Ovary (tissue), 9 donors: ENCODE data around the gene SHLD1. TPM values are rescaled to one million over a fixed set of nuclear protein-coding genes. Genes with fewer than 3 reads are reported as not detected.

Source experiments
- DNase-seq, 5 donors: peaks; one replicate each; pipeline ENCODE4 v3.0.0-alpha.2; 2019 to 2020
- H3K27ac ChIP-seq, 2 donors: fragments of 200-600 bp; one replicate each; pipeline versions ENCODE4 v1.5.1 to v1.8.0; 2019 to 2022
- H3K27me3 ChIP-seq: fragments of 200-600 bp; one replicate; pipeline ENCODE4 v1.8.0; 2022
- H3K36me3 ChIP-seq: fragments of 200-600 bp; sonication (generic); one replicate; pipeline ENCODE4 v1.5.1; 2019
- H3K4me1 ChIP-seq: one replicate; pipeline ENCODE4 v1.8.1; 2013; ENCODE audit warnings: mild to moderate bottlenecking, moderate library complexity; ENCODE audit not compliant: insufficient read depth
- H3K4me3 ChIP-seq: fragments of 200-600 bp; sonication (generic); one replicate; pipeline ENCODE4 v1.5.1; 2017
- H3K9me3 ChIP-seq, 2 donors: fragments of 200-600 bp in 1 of 2; sonication (generic) in 1 of 2; one replicate each; pipeline versions ENCODE4 v1.5.1 to v1.8.1; 2013 to 2019; ENCODE audit warnings: mild to moderate bottlenecking in 1 of 2, moderate library complexity in 1 of 2
- CTCF ChIP-seq, 3 donors: fragments of 450-650 bp in 2 of 3; fragments of 200-600 bp in 1 of 3; IDR thresholded peaks; one replicate each; pipeline versions ENCODE4 v1.5.1 to v1.8.0; 2016 to 2022; ENCODE audit warnings: antibody characterized with exemption in 3 of 3, mild to moderate bottlenecking in 1 of 3
- EP300 ChIP-seq: sonication (generic); formaldehyde crosslinking; IDR thresholded peaks from one replicate; pipeline ENCODE4 v1.6.1; 2017; ENCODE audit warnings: antibody characterized with exemption
- POLR2A ChIP-seq: fragments of 450-650 bp; IDR thresholded peaks from one replicate; pipeline ENCODE4 v1.6.1; 2017; ENCODE audit warnings: antibody characterized with exemption, mild to moderate bottlenecking, moderate library complexity
- WGBS, 3 donors: extraction: QIAGEN DNeasy Blood & Tissue Kit in 1 of 3; methylation state at CpG; one replicate each; pipeline versions ENCODE4 v1.1.5 to v1.1.7; 2013 to 2017; 5-methylcytosine and 5-hydroxymethylcytosine counted together
- intact Hi-C, 4 donors: fragments of 100-400 bp; cut with DNase I; formaldehyde crosslinking; loops; one replicate each; pipeline versions ENCODE4 v1.11.0 to v1.15.1; 2022 to 2023
- polyA plus RNA-seq, 2 donors: library from polyadenylated mRNA; stranded (reverse); fragments of 200-250 nt in 1 of 2; fragments of 350-450 nt in 1 of 2; fragmentation: Illumina TruSeq in 1 of 2; extraction: RNeasy Lipid Tissue Mini Kit (QIAGEN cat#74804) in 1 of 2; gene quantifications; one replicate each; pipeline ENCODE4 v1.2.3, GENCODE V29; 2013 to 2014
- total RNA-seq, 7 donors: library from RNA; depleted of rRNA in 2 of 7; stranded (reverse); fragments of >200 nt in 2 of 7; fragmentation: NEBNext Ultra II Directional in 3 of 7; extraction: Animal tissue kit (Norgen Biotek cat#: 25700) in 3 of 7; gene quantifications; one replicate each; pipeline versions ENCODE4 v1.1.0 to v1.2.4, GENCODE V29; 2016 to 2023
- donor health status: DM: no; HTN: no; CAD: no; lungs with moderate emphysema.
- donor health status: DM: no; HTN: no; CAD: no.
- donor health status: Bipolar disorder and iron deficiency.
- donor health status: DM: yes; HTN: yes; CAD: no.
- donor health status: DM: no; HTN: no; CAD: no.
- donor health status: DM: yes; HTN: yes; CAD: no.

Gene SHLD1
- total and polyA plus RNA-seq, 9 donors: 3.8 to 12.4 (median 7.2) TPM

DNA sequence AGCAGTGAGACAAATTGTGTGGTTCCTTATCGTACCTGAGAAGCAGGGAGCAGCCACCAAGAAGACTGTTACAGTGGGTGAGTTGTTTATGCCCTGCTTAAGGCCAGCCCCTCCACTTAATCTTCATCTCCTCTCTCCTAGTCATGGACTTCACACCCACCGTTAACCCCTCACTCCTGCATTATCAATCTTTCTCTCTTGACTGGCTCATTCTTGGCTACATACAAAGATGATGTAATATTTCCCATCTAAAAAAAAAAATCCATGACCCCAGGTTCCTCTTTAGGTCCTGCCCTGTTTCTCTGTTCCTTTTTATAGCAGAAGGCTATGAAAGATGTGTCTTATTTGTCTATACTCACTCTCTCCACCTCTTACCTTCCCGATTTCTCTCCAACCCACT, 72.4 kb downstream of the SHLD1 start:
- TF ChIP-seq CTCF (IDR thresholded peaks at IDR 0.05) (no peak), EP300 (no peak), POLR2A (no peak)
- Histone ChIP-seq H3K27me3 (no peaks in the 10 kb centered on the region), H3K36me3 (no peaks in the 10 kb centered on the region), H3K27ac (no peak overlapping the region), H3K9me3 (no peaks in the 10 kb centered on the region), H3K4me3 (no peak overlapping the region), H3K4me1 (no peaks in the 10 kb centered on the region)
- intact Hi-C loops: no loop called here
- 80 to 89% (median 89%) methylated on average over 3 of the region's 3 CpGs for WGBS, 3 donors
- no peak for DNase-seq

GRCh38 chr20:5825130-5825719, 75.0 kb downstream of the SHLD1 start:
- intact Hi-C loops: no loop called here
- WGBS, 3 donors: 60 to 74% (median 64%) methylated on average over 9 of the region's 9 CpGs
- no peak overlapping the region for H3K4me3 ChIP-seq
- no peaks in the 10 kb centered on the region for H3K9me3 ChIP-seq
- TF ChIP-seq EP300 (no peak), CTCF (IDR thresholded peaks at IDR 0.05) (no peak), POLR2A (no peak)
- DNase-seq: no peak
- H3K27ac ChIP-seq: no peak overlapping the region
- H3K36me3 ChIP-seq: no peaks in the 10 kb centered on the region
- no peaks in the 10 kb centered on the region for H3K27me3 ChIP-seq
- no peaks in the 10 kb centered on the region for H3K4me1 ChIP-seq

- no peak for TF ChIP-seq POLR2A
- TF ChIP-seq CTCF (IDR thresholded peaks at IDR 0.05): no peak
- no peak for TF ChIP-seq EP300
- no peak for DNase-seq
- Histone ChIP-seq H3K36me3 (no peaks in the 10 kb centered on the region), H3K27ac (no peak overlapping the region), H3K27me3 (no peaks in the 10 kb centered on the region), H3K4me1 (no peaks in the 10 kb centered on the region), H3K9me3 (no peaks in the 10 kb centered on the region), H3K4me3 (no peak overlapping the region)
- WGBS, 3 donors: 85 to 93% (median 89%) methylated on average over 15 of the region's 15 CpGs
- intact Hi-C loops: no loop called here
These were observed 77.1 kb downstream of the SHLD1 start for GRCh38 chr20:5827098-5827853.

GRCh38 chr20:5827861-5828260, 77.7 kb downstream of the SHLD1 start:
- H3K27ac ChIP-seq: no peak overlapping the region
- no peak overlapping the region for H3K4me3 ChIP-seq
- WGBS, 3 donors: 95 to 100% (median 100%) methylated on average over 1 of the region's 1 CpG
- H3K27me3 ChIP-seq: no peaks in the 10 kb centered on the region
- H3K9me3 ChIP-seq: no peaks in the 10 kb centered on the region
- TF ChIP-seq EP300 (no peak), POLR2A (no peak), CTCF (IDR thresholded peaks at IDR 0.05) (no peak)
- no peaks in the 10 kb centered on the region for H3K36me3 ChIP-seq
- DNase-seq: no peak
- peaks cover 1% of the 10 kb centered on the region for H3K4me1 ChIP-seq
- intact Hi-C loops: no loop called here
